Measurements from ENCODE around the gene NFE2L1. TPM values are rescaled to one million over a fixed set of nuclear protein-coding genes. Genes with fewer than 3 reads are reported as not detected.
A peak's percentile ranks its signal among the peaks of the same experiment; 100 is the strongest.

The NFE2L1 gene
- total RNA-seq, 4 donors from 2014 or later, result 164 to 281 (median 264) TPM

DNA sequence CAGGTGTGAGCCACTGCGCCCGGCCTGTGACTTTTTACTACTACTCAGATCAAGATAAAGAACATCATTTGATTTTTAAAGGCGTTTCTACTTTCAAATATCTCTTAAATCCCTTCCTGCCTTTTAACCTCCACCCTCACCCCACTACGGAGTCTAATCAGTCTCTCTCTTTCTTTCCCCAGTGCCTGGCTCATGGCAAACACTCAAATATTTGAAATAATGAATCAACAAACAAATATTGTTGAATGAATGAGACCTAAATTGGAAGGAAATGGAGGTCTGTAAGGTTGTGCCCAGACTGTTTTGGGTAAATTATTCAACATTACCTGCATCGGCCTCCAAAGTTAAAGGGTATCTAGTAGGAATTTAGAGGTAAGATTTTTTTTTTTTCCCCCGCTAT is 25.3 kb upstream of the NFE2L1 start:
- intact Hi-C loops (cut with DNase I), result no loop called here
- TF ChIP-seq POLR2AphosphoS5 (IDR thresholded peaks at IDR 0.05) (no peak), EP300 (IDR thresholded peaks at IDR 0.05) (no peak), CTCF (IDR thresholded peaks at IDR 0.05) (no peak), POLR2A (IDR thresholded peaks at IDR 0.05; ENCODE audit: low read depth) (no peak)
- peak overlapping the region in 2 of 4 donors; percentile 87 to 92 for H3K27ac ChIP-seq (replicated peaks in 1 of 4)

GRCh38 chr17:48023400-48024148 is 24.6 kb upstream of the NFE2L1 start:
- Histone ChIP-seq H3K9me3 (no peaks in the 10 kb centered on the region), H3K27ac (replicated peaks in 1 of 4) (peak overlapping the region; percentile 81 to 92 (median 86)), H3K27me3 (peaks cover 0 to 32% (median 2%) of the 10 kb centered on the region in 4 donors), H3K4me1 (peaks cover 36 to 41% (median 39%) of the 10 kb centered on the region in 4 donors), H3K36me3 (no peaks in the 10 kb centered on the region), H3K4me3 (peak overlapping the region; percentile 52 to 64 (median 56))
- TF ChIP-seq CTCF (IDR thresholded peaks at IDR 0.05), result peak in 1 of 3 experiments; percentile 53
- TF ChIP-seq EP300 (IDR thresholded peaks at IDR 0.05), result no peak
- TF ChIP-seq POLR2AphosphoS5 (IDR thresholded peaks at IDR 0.05), result peak; percentile 3 to 58
- TF ChIP-seq POLR2A (IDR thresholded peaks at IDR 0.05; ENCODE audit: low read depth), result no peak
- intact Hi-C loops (cut with DNase I), result loop anchor here (2.0 kb wide), 1 partner anchor 109 kb away; no protein-coding TSS in a partner anchor
- DNase-seq (ENCODE audit: extremely low spot score), result no peak
- 0% methylated on average over 6 of the region's 54 CpGs for WGBS

More for the DNA sequence above, 25.3 kb upstream of the NFE2L1 start:
- no peak for DNase-seq (ENCODE audit: extremely low spot score)
- 72% methylated on average over 6 of the region's 6 CpGs for WGBS
- Histone ChIP-seq H3K36me3 (no peaks in the 10 kb centered on the region), H3K9me3 (no peaks in the 10 kb centered on the region), H3K4me1 (peaks cover 36 to 44% (median 40%) of the 10 kb centered on the region in 4 donors), H3K27me3 (peaks cover 0 to 32% (median 2%) of the 10 kb centered on the region in 4 donors), H3K4me3 (peak overlapping the region; percentile 52 to 64 (median 56))

DNA sequence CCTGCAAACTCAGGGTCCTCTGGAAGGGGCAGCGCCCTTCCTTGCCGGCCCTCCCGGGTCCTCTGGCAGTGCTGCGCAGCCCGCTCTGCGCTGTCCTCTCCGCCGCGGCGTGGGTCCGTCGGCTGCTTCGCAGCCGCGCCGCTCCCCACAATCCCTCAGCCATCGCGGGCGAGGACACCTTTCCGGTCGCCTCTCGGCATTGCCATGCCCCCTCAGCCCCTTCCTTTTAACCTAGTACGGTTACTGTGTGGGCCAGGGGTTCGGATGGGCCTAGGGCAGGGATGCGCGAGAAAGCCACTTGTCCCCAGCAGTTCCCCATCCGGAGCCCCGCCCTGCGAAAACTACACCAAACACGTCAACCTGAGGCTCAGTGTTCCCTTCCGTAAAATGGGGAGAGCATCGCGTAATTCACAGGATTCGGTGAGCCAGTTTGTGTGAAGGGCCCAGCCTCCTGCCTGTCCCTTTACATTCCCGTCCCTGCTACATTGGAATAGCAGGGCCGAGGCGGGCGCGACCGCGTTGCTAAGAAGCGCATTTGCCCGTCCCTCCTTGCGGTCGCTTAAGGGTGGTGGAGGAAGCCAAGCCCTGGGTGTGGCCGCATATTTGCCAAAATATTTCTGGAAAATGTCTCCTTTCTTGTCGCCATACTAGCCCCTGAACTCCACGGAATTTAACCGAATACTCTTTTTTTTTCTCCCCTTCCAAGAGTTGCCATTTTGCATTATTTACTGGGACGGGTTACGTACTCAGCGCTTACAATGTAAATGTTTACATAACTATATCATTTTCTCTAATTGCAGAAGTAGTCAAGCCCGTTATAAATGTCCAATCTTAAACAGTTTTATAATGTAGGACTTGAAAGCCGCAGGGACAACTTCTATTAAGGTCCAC is 23.8 kb upstream of the NFE2L1 start:
- TF ChIP-seq EP300 (IDR thresholded peaks at IDR 0.05), result no peak
- TF ChIP-seq CTCF (IDR thresholded peaks at IDR 0.05), result no peak
- no peak for TF ChIP-seq POLR2A (IDR thresholded peaks at IDR 0.05; ENCODE audit: low read depth)
- no peak for TF ChIP-seq POLR2AphosphoS5 (IDR thresholded peaks at IDR 0.05)
- intact Hi-C loops (cut with DNase I), result loop anchor here (2.0 kb wide), 1 partner anchor 108 kb away; no protein-coding TSS in a partner anchor
- under 1% methylated on average over 36 of the region's 54 CpGs for WGBS
- Histone ChIP-seq H3K4me1 (peaks cover 36 to 41% (median 39%) of the 10 kb centered on the region in 4 donors), H3K27ac (replicated peaks in 1 of 4) (peak overlapping the region; percentile 81 to 92 (median 86)), H3K36me3 (no peaks in the 10 kb centered on the region), H3K4me3 (peak overlapping the region; percentile 52 to 64 (median 56)), H3K27me3 (peaks cover 0 to 28% (median 2%) of the 10 kb centered on the region in 4 donors), H3K9me3 (no peaks in the 10 kb centered on the region)
- no peak for DNase-seq (ENCODE audit: extremely low spot score)

DNA sequence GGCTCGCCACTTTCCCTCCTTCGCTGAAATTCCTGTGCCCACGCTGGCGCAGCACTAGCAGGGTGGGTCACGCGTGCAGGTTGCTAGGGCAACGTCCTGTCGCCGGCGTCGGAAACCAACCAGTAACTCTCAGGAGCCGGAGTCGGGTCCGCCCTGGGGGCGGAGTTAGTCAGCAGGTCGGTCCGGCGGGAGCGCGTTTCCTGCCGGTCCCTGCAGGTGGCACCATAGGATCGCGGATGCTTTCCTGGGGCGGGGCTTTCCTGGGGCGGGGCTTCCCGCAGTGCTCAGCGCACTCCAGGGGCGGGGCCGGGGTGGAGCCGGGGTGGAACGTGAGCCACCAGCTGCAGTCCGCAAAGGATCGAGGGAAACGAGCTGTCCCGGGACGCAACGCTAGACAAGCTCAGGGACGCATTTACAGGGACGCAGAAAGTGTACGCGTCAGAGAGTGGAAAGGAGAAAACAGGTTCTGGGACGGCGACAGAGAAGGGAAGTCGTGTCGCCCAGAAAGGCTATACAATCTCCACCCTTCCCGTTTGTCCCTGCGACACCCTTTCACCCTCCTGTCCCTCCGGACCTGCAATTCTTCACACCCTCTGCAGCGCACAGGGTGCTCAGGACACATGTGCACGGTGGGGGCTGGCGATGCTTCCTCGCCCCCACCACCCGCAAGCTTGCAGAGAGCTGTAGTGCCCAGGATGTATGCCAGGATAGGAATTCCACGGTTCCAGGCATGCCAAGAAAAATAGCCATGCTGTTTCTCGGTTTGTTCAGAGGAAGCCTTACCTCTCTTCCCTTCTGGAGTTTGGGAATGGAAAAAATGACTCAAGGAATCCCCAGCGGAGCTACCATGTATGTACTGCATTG is 22.9 kb upstream of the NFE2L1 start:
- intact Hi-C loops (cut with DNase I), result loop anchor here (2.0 kb wide), 1 partner anchor 108 kb away; no protein-coding TSS in a partner anchor
- WGBS, result under 1% methylated on average over 39 of the region's 56 CpGs

More for the DNA sequence above, 22.9 kb upstream of the NFE2L1 start:
- no peaks in the 10 kb centered on the region for H3K9me3 ChIP-seq
- H3K4me1 ChIP-seq, result peaks cover 36 to 42% (median 41%) of the 10 kb centered on the region in 4 donors
- H3K4me3 ChIP-seq, result peak overlapping the region; percentile 52 to 64 (median 56)
- peaks cover 0 to 28% (median 2%) of the 10 kb centered on the region in 4 donors for H3K27me3 ChIP-seq
- H3K36me3 ChIP-seq, result no peaks in the 10 kb centered on the region
- TF ChIP-seq CTCF (IDR thresholded peaks at IDR 0.05) (peak; percentile 93 to 94 (median 94)), POLR2AphosphoS5 (IDR thresholded peaks at IDR 0.05) (peak; percentile 62 to 74), POLR2A (IDR thresholded peaks at IDR 0.05; ENCODE audit: low read depth) (no peak)
- DNase-seq (ENCODE audit: extremely low spot score), result peak; percentile 100
- peak overlapping the region; percentile 75 to 92 (median 84) for H3K27ac ChIP-seq (replicated peaks in 1 of 4)
